Uterus (tissue), 2 donors: ENCODE data around the gene IQCH.

Source experiments
- CTCF ChIP-seq, 4 experiments: fragments of 200-600 bp in 2 of 4; fragments of 450-650 bp in 2 of 4; sonication (generic) in 2 of 4; IDR thresholded peaks; one replicate each; pipeline ENCODE4 v1.5.1; 2016 to 2019; ENCODE audit warnings: antibody characterized with exemption in 4 of 4, mild to moderate bottlenecking in 2 of 4, moderate library complexity in 1 of 4
- POLR2A ChIP-seq, 2 donors: fragments of 450-650 bp; IDR thresholded peaks; one replicate each; pipeline ENCODE4 v1.6.1; 2016; ENCODE audit warnings: antibody characterized with exemption in 2 of 2, mild to moderate bottlenecking in 1 of 2, moderate library complexity in 1 of 2

- no peak for TF ChIP-seq CTCF (IDR thresholded peaks at IDR 0.05)
- TF ChIP-seq POLR2A (IDR thresholded peaks at IDR 0.05): no peak
These were observed 45.9 kb downstream of the IQCH start for GRCh38 chr15:67300266-67301025.
